Measurements from ENCODE around the gene ESRP2. TPM values are rescaled to one million over a fixed set of nuclear protein-coding genes. Genes with fewer than 3 reads are reported as not detected.

The ESRP2 gene
- total and polyA plus RNA-seq, 9 of the 15 experiments (the other 6 are each of a cell fraction or from before 2014, with no cell fraction given) = 0.05 to 0.15 (median 0.07) TPM; not detected in 6

DNA sequence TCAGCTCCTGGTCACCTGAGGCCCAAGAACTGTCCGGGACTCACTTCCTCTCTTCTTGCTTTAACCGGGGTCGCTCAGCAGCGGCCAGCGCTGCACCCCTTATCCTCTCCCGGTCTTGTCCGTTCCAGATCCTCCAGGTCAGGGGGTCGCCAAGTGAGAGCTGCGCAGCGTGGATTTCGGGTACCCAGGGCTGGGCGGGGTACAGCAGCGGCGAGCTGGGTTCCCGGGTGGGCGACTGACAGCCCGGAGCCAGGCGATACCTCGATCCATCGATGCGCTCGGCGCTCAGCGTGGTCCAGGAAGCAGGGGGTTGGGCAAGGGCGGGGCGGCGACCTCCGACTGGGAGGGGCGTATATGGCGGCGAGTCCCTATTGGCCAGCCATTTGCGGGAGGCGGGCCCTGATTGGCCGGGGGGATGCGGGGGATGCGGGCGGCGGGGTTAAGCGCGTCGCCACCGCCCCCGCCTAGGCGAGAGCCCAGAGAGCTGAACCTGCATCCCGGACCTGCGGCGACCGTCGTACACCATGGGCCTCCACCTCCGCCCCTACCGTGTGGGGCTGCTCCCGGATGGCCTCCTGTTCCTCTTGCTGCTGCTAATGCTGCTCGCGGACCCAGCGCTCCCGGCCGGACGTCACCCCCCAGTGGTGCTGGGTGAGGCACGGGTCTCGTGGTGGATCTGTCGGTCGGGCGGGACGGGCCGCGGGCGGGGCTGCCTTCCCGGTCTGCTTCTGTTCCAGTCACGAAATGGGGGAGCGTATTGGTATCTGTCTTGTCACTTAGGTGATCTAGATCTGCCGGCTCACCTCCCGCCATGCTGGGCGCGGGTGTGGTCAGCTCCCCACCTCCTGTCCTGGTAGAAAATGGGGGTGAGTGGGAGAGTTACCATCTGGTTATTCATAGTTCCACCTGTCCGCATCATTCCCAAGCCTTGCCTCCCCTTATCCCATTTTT lies 9.3 kb upstream of the ESRP2 start, which contains the start of gene PLA2G15 (continued):
- TF ChIP-seq, protein P1, sequence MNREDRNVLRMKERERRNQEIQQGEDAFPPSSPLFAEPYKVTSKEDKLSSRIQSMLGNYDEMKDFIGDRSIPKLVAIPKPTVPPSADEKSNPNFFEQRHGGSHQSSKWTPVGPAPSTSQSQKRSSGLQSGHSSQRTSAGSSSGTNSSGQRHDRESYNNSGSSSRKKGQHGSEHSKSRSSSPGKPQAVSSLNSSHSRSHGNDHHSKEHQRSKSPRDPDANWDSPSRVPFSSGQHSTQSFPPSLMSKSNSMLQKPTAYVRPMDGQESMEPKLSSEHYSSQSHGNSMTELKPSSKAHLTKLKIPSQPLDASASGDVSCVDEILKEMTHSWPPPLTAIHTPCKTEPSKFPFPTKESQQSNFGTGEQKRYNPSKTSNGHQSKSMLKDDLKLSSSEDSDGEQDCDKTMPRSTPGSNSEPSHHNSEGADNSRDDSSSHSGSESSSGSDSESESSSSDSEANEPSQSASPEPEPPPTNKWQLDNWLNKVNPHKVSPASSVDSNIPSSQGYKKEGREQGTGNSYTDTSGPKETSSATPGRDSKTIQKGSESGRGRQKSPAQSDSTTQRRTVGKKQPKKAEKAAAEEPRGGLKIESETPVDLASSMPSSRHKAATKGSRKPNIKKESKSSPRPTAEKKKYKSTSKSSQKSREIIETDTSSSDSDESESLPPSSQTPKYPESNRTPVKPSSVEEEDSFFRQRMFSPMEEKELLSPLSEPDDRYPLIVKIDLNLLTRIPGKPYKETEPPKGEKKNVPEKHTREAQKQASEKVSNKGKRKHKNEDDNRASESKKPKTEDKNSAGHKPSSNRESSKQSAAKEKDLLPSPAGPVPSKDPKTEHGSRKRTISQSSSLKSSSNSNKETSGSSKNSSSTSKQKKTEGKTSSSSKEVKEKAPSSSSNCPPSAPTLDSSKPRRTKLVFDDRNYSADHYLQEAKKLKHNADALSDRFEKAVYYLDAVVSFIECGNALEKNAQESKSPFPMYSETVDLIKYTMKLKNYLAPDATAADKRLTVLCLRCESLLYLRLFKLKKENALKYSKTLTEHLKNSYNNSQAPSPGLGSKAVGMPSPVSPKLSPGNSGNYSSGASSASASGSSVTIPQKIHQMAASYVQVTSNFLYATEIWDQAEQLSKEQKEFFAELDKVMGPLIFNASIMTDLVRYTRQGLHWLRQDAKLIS (CRISPR knock-in tag; IDR thresholded peaks at IDR 0.05) = no peak
- TF ChIP-seq ZKSCAN3 (CRISPR knock-in tag; IDR thresholded peaks at IDR 0.05) (no peak), POLR3G (IDR thresholded peaks at IDR 0.05; ENCODE audit: extremely low read depth, insufficient read length, insufficient replicate concordance) (no peak), SAFB (IDR thresholded peaks at IDR 0.05; ENCODE audit: borderline replicate concordance, low read depth, low read length) (no peak), U2AF2 (optimal IDR thresholded peaks at IDR 0.05; ENCODE audit: low read depth, low read length) (no peak), CHD2 (IDR thresholded peaks at IDR 0.05; ENCODE audit: low read depth, low read length) (peak; percentile 57), ADNP (tag; IDR thresholded peaks at IDR 0.05) (no peak), PRPF4 (IDR thresholded peaks at IDR 0.05; ENCODE audit: insufficient read depth, low read depth, low read length, poor library complexity, severe bottlenecking) (no peak), HDGF (IDR thresholded peaks at IDR 0.05) (no peak), SETDB1 (IDR thresholded peaks at IDR 0.05; ENCODE audit: low read length) (no peak)
- TF ChIP-seq, protein P2, sequence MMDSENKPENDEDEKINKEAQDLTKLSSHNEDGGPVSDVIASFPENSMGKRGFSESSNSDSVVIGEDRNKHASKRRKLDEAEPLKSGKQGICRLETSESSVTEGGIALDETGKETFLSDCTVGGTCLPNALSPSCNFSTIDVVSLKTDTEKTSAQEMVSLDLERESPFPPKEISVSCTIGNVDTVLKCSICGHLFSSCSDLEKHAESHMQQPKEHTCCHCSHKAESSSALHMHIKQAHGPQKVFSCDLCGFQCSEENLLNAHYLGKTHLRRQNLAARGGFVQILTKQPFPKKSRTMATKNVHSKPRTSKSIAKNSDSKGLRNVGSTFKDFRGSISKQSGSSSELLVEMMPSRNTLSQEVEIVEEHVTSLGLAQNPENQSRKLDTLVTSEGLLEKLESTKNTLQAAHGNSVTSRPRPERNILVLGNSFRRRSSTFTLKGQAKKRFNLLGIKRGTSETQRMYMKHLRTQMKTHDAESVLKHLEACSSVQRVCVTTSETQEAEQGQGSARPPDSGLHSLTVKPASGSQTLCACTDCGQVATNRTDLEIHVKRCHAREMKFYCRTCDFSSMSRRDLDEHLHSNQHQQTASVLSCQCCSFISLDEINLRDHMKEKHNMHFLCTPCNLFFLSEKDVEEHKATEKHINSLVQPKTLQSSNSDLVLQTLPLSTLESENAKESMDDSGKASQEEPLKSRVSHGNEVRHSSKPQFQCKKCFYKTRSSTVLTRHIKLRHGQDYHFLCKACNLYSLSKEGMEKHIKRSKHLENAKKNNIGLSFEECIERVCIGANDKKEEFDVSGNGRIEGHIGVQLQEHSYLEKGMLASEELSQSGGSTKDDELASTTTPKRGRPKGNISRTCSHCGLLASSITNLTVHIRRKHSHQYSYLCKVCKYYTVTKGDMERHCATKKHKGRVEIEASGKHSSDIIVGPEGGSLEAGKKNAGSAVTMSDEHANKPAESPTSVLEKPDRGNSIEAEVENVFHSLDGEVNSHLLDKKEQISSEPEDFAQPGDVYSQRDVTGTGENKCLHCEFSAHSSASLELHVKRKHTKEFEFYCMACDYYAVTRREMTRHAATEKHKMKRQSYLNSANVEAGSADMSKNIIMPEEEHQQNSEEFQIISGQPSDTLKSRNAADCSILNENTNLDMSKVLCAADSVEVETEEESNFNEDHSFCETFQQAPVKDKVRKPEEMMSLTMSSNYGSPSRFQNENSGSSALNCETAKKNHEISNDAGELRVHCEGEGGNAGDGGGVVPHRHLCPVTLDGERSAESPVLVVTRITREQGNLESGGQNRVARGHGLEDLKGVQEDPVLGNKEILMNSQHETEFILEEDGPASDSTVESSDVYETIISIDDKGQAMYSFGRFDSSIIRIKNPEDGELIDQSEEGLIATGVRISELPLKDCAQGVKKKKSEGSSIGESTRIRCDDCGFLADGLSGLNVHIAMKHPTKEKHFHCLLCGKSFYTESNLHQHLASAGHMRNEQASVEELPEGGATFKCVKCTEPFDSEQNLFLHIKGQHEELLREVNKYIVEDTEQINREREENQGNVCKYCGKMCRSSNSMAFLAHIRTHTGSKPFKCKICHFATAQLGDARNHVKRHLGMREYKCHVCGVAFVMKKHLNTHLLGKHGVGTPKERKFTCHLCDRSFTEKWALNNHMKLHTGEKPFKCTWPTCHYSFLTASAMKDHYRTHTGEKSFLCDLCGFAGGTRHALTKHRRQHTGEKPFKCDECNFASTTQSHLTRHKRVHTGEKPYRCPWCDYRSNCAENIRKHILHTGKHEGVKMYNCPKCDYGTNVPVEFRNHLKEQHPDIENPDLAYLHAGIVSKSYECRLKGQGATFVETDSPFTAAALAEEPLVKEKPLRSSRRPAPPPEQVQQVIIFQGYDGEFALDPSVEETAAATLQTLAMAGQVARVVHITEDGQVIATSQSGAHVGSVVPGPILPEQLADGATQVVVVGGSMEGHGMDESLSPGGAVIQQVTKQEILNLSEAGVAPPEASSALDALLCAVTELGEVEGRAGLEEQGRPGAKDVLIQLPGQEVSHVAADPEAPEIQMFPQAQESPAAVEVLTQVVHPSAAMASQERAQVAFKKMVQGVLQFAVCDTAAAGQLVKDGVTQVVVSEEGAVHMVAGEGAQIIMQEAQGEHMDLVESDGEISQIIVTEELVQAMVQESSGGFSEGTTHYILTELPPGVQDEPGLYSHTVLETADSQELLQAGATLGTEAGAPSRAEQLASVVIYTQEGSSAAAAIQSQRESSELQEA (IDR thresholded peaks at IDR 0.05; ENCODE audit: low read depth) = no peak
- TF ChIP-seq, protein P3, sequence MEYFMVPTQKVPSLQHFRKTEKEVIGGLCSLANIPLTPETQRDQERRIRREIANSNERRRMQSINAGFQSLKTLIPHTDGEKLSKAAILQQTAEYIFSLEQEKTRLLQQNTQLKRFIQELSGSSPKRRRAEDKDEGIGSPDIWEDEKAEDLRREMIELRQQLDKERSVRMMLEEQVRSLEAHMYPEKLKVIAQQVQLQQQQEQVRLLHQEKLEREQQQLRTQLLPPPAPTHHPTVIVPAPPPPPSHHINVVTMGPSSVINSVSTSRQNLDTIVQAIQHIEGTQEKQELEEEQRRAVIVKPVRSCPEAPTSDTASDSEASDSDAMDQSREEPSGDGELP (CRISPR knock-in tag; IDR thresholded peaks at IDR 0.05; ENCODE audit: borderline replicate concordance) = peak; percentile 82

Data from K562 (cell line).